ENCODE data around the gene KCNV2. TPM values are rescaled to one million over a fixed set of nuclear protein-coding genes. Genes with fewer than 3 reads are reported as not detected.

Gene KCNV2
- total RNA-seq, 1 donor from 2014 or later: not detected

- Histone ChIP-seq H2AFZ (replicated peaks) (no peak overlapping the region), H3F3A (ENCODE audit: low read depth) (no peaks in the 10 kb centered on the region), H3K36me3 (no peaks in the 10 kb centered on the region), H3K4me1 (peaks cover 8% of the 10 kb centered on the region), H3K79me2 (ENCODE audit: low read depth) (no peaks in the 10 kb centered on the region), H3K9ac (no peak overlapping the region), H3K9me3 (ENCODE audit: low read depth) (no peaks in the 10 kb centered on the region), H3K27ac (no peak overlapping the region), H3K4me2 (no peak overlapping the region), H4K20me1 (ENCODE audit: low read depth) (no peaks in the 10 kb centered on the region), H3K27me3 (no peaks in the 10 kb centered on the region), H3K4me3 (no peak overlapping the region)
- DNase-seq (ENCODE audit: low spot score): no peak
- no peak overlapping the region for H3K4me3 Mint-ChIP-seq
- H3K4me1 Mint-ChIP-seq: peaks cover 5% of the 10 kb centered on the region
- no peak overlapping the region for H3K27ac Mint-ChIP-seq
- peaks cover 11% of the 10 kb centered on the region for H3K36me3 Mint-ChIP-seq
- H3K27me3 Mint-ChIP-seq (ENCODE audit: insufficient read depth, low read depth): no peaks in the 10 kb centered on the region
- no peaks in the 10 kb centered on the region for H3K9me3 Mint-ChIP-seq
- TF ChIP-seq CTCF (IDR thresholded peaks at IDR 0.05) (no peak), EZH2 (IDR thresholded peaks at IDR 0.05) (no peak), EZH2phosphoT487 (IDR thresholded peaks at IDR 0.05) (no peak)
Measured at GRCh38 chr9:2761424-2761823, 44.1 kb downstream of the KCNV2 start.

DNA sequence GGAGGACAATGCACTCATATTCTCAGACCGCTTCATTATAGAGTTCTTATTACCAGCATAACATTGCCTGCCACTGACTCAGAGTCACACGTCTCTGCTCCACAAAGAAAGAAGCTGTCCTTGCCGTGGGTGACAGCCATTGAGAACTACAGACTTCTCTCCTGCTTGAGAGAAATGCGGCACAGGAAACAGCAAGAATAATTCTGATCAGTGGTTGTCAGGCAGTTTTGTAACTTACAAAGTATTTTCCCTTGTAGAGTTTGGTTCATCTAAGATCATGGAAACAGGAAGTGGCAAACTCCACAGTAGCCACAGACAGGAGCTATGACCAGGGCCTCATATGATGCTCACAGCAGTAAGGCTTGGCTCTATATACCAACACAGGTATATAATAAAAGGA lies 47.0 kb downstream of the KCNV2 start:
- no peaks in the 10 kb centered on the region for H3K9me3 Mint-ChIP-seq

GRCh38 chr9:2765250-2765880 lies 48.1 kb downstream of the KCNV2 start:
- no peak for TF ChIP-seq CTCF (IDR thresholded peaks at IDR 0.05)
- no peak for TF ChIP-seq EZH2 (IDR thresholded peaks at IDR 0.05)
- TF ChIP-seq EZH2phosphoT487 (IDR thresholded peaks at IDR 0.05): no peak
- no peaks in the 10 kb centered on the region for H3K4me1 ChIP-seq
- DNase-seq (ENCODE audit: low spot score): no peak
- Mint-ChIP-seq H3K4me1 (no peaks in the 10 kb centered on the region), H3K36me3 (peaks cover 16% of the 10 kb centered on the region), H3K27me3 (ENCODE audit: insufficient read depth, low read depth) (no peaks in the 10 kb centered on the region), H3K9me3 (no peaks in the 10 kb centered on the region), H3K27ac (no peak overlapping the region), H3K4me3 (no peak overlapping the region)
- no peaks in the 10 kb centered on the region for H3K79me2 ChIP-seq (ENCODE audit: low read depth)
- H3K9ac ChIP-seq: no peak overlapping the region
- H3K9me3 ChIP-seq (ENCODE audit: low read depth): no peaks in the 10 kb centered on the region
- H3K4me2 ChIP-seq: no peak overlapping the region
- no peaks in the 10 kb centered on the region for H3K27me3 ChIP-seq
- no peaks in the 10 kb centered on the region for H3K36me3 ChIP-seq
- H2AFZ ChIP-seq (replicated peaks): no peak overlapping the region
- H3K27ac ChIP-seq: peak overlapping the region; percentile 41
- no peak overlapping the region for H3K4me3 ChIP-seq
- H3F3A ChIP-seq (ENCODE audit: low read depth): no peaks in the 10 kb centered on the region
- no peaks in the 10 kb centered on the region for H4K20me1 ChIP-seq (ENCODE audit: low read depth)

More for the DNA sequence above, 47.0 kb downstream of the KCNV2 start:
- Mint-ChIP-seq H3K4me1 (no peaks in the 10 kb centered on the region), H3K27me3 (ENCODE audit: insufficient read depth, low read depth) (no peaks in the 10 kb centered on the region), H3K36me3 (peaks cover 16% of the 10 kb centered on the region), H3K27ac (peak overlapping the region; percentile 43), H3K4me3 (no peak overlapping the region)
- H2AFZ ChIP-seq (replicated peaks): no peak overlapping the region
- no peaks in the 10 kb centered on the region for H3K36me3 ChIP-seq
- H3F3A ChIP-seq (ENCODE audit: low read depth): no peaks in the 10 kb centered on the region
- H3K79me2 ChIP-seq (ENCODE audit: low read depth): no peaks in the 10 kb centered on the region
- no peaks in the 10 kb centered on the region for H3K4me1 ChIP-seq
- H3K9me3 ChIP-seq (ENCODE audit: low read depth): no peaks in the 10 kb centered on the region
- no peaks in the 10 kb centered on the region for H3K27me3 ChIP-seq
- H3K4me3 ChIP-seq: no peak overlapping the region
- H3K27ac ChIP-seq: no peak overlapping the region
- no peak for DNase-seq (ENCODE audit: low spot score)
- H4K20me1 ChIP-seq (ENCODE audit: low read depth): no peaks in the 10 kb centered on the region
- no peak overlapping the region for H3K9ac ChIP-seq
- no peak overlapping the region for H3K4me2 ChIP-seq
- no peak for TF ChIP-seq CTCF (IDR thresholded peaks at IDR 0.05)
- TF ChIP-seq EZH2phosphoT487 (IDR thresholded peaks at IDR 0.05): no peak
- TF ChIP-seq EZH2 (IDR thresholded peaks at IDR 0.05): no peak
